Panc1 (cell line): ENCODE data around the gene GPR135. TPM values are rescaled to one million over a fixed set of nuclear protein-coding genes. Genes with fewer than 3 reads are reported as not detected.
A peak's percentile ranks its signal among the peaks of the same experiment; 100 is the strongest.

Experiments used
- ATAC-seq: fragments of 200-7000 bp; cut with Tn5 transposase; 2 replicates; pipeline ENCODE4 v1.9.1; 2020; ENCODE audit warnings: mild to moderate bottlenecking, moderate library complexity
- BruUV-seq: library from RNA; stranded (reverse); fragments of 400-500 nt; replicated peaks from 2 replicates; lab custom pipeline; 2021; lab: Mats Ljungman, UMichigan
- CTCF ChIA-PET: fragments of 300-600 bp; sonication (Branson Sonifier 250); formaldehyde crosslinking; loops from one replicate; lab custom pipeline; 2022; ENCODE audit warnings: antibody characterized with exemption; lab: Charles Lee
- POLR2A ChIA-PET: fragments of 300-600 bp; sonication (Branson Sonifier 250); formaldehyde crosslinking; loops from one replicate; lab custom pipeline; 2022; ENCODE audit warnings: antibody characterized with exemption; lab: Charles Lee
- DNase-seq: peaks from one replicate; pipeline ENCODE4 v3.0.0-alpha.2; 2010; ENCODE audit warnings: low read depth, low spot score
- H3K27ac ChIP-seq: 2 replicates; pipeline ENCODE4 v1.5.1; 2011; ENCODE audit warnings: mild to moderate bottlenecking, low read length, inconsistent platforms
- H3K27me3 ChIP-seq: fragments of 200-500 bp; sonication (Bioruptor generic); 2 replicates; pipeline ENCODE4 v1.6.0; 2014; ENCODE audit warnings: low read length, inconsistent platforms; ENCODE audit not compliant: control insufficient read depth, insufficient read depth
- H3K36me3 ChIP-seq: fragments of 200-500 bp; sonication (Bioruptor generic); 2 replicates; pipeline ENCODE4 v1.5.1; 2014; ENCODE audit warnings: inconsistent platforms, mild to moderate bottlenecking, low read length, moderate library complexity; ENCODE audit not compliant: control insufficient read depth, insufficient read depth
- H3K4me1 ChIP-seq: 2 replicates; pipeline ENCODE4 v1.5.1; 2011; ENCODE audit warnings: inconsistent platforms, mild to moderate bottlenecking, low read length, moderate library complexity; ENCODE audit not compliant: control insufficient read depth, insufficient read depth
- H3K4me3 ChIP-seq, 2 experiments: 2 replicates each; pipeline ENCODE4 v1.5.1; 2011 to 2012; ENCODE audit warnings: low read depth in 2 of 2, low read length in 2 of 2, mild to moderate bottlenecking in 2 of 2, inconsistent platforms in 1 of 2, moderate library complexity in 1 of 2
- H3K9me3 ChIP-seq: fragments of 200-500 bp; sonication (Bioruptor generic); 2 replicates; pipeline ENCODE4 v1.5.1; 2014; ENCODE audit warnings: low read depth, mild to moderate bottlenecking, inconsistent platforms, low read length, moderate library complexity; ENCODE audit not compliant: control insufficient read depth, insufficient read depth
- POLR2AphosphoS5 ChIP-seq: IDR thresholded peaks from 2 replicates; pipeline ENCODE4 v1.6.1; 2012; ENCODE audit warnings: mild to moderate bottlenecking, low read depth, low read length, moderate library complexity
- SIN3A ChIP-seq: IDR thresholded peaks from 2 replicates; pipeline ENCODE4 v1.6.1; 2012; ENCODE audit warnings: low read depth, mild to moderate bottlenecking, low read length, moderate library complexity, borderline replicate concordance; ENCODE audit not compliant: insufficient read depth
- TCF7L2 ChIP-seq: IDR thresholded peaks from 2 replicates; pipeline ENCODE4 v1.6.1; 2011; ENCODE audit warnings: mild to moderate bottlenecking, low read depth, low read length, inconsistent platforms
- in situ Hi-C: cut with HindIII; loops from 2 replicates; pipeline ENCODE4 v1.10.0; 2016; ENCODE audit warnings: low sequenced_read_pairs, low pct_unique_long_range_greater_than_20kb
- intact Hi-C: fragments of 100-400 bp; cut with micrococcal nuclease; formaldehyde crosslinking; loops from one replicate; pipeline ENCODE4 v1.10.0; 2022; ENCODE audit not compliant: unreplicated experiment
- total RNA-seq: library from RNA; stranded (reverse); gene quantifications from one replicate; pipeline ENCODE4 v1.2.1, GENCODE V29; 2021; ENCODE audit not compliant: unreplicated experiment
- TF ChIP-seq, protein P1 (sequence below), 2 experiments: IDR thresholded peaks; 2 replicates each; pipeline ENCODE4 v1.6.1; 2011 to 2012; ENCODE audit warnings: low read depth in 2 of 2, control low read depth in 1 of 2, low read length in 1 of 2, mild to moderate bottlenecking in 1 of 2, moderate library complexity in 1 of 2; ENCODE audit not compliant: insufficient read depth in 1 of 2
- TF ChIP-seq, protein P2 (sequence below): fragments of 450-650 bp; IDR thresholded peaks from 2 replicates; pipeline ENCODE4 v1.5.1; 2017; ENCODE audit warnings: mild to moderate bottlenecking

GPR135 gene
- total RNA-seq, 1 experiment from 2014 or later, result 3.1 TPM

DNA sequence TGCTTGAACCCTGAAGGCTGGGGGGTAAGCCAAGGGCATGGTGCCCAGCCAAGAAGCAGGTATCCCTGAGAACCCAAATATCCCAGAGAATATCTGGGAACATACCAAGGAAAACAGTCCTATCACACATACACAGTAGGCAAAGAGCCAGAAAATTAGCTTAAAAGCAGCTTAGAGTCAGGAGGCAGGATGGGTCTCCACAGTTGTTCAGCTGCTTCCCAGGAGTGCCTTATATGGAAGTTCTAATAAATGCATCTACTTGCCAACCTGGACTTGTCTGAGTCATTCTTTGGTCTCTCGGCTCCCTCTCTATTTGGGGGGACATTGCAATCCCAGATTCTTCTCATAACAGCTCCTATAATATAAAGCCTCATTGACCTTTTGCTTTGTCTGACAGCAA lies 9.0 kb upstream of the GPR135 start:
- no peak for DNase-seq
- Histone ChIP-seq H3K27me3 (no peaks in the 10 kb centered on the region), H3K4me3 (no peak overlapping the region), H3K4me1 (no peaks in the 10 kb centered on the region), H3K36me3 (peaks cover 43% of the 10 kb centered on the region), H3K27ac (no peak overlapping the region), H3K9me3 (no peaks in the 10 kb centered on the region)
- ATAC-seq, result no peak
- no TSS peak for BruUV-seq
- TF ChIP-seq TCF7L2 (no peak), SIN3A (no peak), POLR2AphosphoS5 (no peak)
- TF ChIP-seq, protein P1, sequence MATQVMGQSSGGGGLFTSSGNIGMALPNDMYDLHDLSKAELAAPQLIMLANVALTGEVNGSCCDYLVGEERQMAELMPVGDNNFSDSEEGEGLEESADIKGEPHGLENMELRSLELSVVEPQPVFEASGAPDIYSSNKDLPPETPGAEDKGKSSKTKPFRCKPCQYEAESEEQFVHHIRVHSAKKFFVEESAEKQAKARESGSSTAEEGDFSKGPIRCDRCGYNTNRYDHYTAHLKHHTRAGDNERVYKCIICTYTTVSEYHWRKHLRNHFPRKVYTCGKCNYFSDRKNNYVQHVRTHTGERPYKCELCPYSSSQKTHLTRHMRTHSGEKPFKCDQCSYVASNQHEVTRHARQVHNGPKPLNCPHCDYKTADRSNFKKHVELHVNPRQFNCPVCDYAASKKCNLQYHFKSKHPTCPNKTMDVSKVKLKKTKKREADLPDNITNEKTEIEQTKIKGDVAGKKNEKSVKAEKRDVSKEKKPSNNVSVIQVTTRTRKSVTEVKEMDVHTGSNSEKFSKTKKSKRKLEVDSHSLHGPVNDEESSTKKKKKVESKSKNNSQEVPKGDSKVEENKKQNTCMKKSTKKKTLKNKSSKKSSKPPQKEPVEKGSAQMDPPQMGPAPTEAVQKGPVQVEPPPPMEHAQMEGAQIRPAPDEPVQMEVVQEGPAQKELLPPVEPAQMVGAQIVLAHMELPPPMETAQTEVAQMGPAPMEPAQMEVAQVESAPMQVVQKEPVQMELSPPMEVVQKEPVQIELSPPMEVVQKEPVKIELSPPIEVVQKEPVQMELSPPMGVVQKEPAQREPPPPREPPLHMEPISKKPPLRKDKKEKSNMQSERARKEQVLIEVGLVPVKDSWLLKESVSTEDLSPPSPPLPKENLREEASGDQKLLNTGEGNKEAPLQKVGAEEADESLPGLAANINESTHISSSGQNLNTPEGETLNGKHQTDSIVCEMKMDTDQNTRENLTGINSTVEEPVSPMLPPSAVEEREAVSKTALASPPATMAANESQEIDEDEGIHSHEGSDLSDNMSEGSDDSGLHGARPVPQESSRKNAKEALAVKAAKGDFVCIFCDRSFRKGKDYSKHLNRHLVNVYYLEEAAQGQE (IDR thresholded peaks at IDR 0.05; ENCODE audit: insufficient read depth in 1 of 2, low read depth in 2 of 2, low read length in 1 of 2), result no peak
- TF ChIP-seq, protein P2, sequence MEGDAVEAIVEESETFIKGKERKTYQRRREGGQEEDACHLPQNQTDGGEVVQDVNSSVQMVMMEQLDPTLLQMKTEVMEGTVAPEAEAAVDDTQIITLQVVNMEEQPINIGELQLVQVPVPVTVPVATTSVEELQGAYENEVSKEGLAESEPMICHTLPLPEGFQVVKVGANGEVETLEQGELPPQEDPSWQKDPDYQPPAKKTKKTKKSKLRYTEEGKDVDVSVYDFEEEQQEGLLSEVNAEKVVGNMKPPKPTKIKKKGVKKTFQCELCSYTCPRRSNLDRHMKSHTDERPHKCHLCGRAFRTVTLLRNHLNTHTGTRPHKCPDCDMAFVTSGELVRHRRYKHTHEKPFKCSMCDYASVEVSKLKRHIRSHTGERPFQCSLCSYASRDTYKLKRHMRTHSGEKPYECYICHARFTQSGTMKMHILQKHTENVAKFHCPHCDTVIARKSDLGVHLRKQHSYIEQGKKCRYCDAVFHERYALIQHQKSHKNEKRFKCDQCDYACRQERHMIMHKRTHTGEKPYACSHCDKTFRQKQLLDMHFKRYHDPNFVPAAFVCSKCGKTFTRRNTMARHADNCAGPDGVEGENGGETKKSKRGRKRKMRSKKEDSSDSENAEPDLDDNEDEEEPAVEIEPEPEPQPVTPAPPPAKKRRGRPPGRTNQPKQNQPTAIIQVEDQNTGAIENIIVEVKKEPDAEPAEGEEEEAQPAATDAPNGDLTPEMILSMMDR, result no peak
- in situ Hi-C loops (no loop called here), intact Hi-C loops (no loop called here)
- POLR2A ChIA-PET, result no interaction called here
- CTCF ChIA-PET, result no interaction called here

DNA sequence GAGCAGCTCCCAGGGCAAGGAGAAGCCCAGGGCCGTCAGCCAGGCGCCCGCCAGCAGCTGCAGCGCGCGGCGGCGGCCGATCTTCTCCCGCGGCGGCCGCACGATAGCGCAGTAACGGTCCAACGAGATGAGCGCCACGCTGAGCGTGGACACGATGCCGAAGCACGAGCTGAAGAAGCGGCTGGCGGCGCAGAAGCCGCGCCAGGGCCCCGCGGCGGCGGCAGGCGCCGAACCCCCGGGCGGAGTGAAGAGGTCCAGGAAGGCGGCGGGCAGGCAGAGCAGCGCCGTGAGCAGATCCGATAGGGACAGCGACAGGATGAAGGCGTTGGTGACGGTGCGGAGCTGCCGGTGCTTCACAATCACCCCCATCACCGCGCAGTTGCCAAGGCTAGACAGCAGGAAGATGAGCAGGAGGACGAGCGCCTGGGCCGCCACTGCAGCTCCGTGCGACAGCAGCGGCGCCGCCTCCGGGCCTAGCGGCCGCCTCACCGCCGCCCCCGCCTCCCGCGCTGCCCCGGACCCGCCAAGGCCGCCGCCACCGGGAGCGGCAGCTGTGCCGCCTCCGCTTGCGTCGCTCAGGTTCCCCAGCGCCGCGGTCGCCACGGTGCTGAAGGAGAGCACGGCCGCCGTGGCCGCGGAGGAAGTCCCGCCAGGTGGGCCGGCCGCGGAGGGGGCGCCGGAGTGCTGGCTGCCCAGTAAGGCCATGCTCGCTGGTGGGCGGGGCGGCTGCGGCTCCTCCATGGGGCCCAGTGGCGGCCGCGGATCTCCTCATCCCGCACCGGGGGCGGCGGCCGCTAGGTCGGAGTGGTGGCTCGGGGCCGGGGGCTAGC lies 479 bp downstream of the GPR135 start:
- peaks cover 11% of the 10 kb centered on the region; the same call in 1 of the 2 replicates for H3K36me3 ChIP-seq
- H3K4me3 ChIP-seq, result peak overlapping the region in 1 of 2 experiments; percentile 7; a peak in 1 of 4 replicates
- no TSS peak for BruUV-seq
- CTCF ChIA-PET, result no interaction called here
- no peaks in the 10 kb centered on the region for H3K27me3 ChIP-seq
- H3K4me1 ChIP-seq, result no peaks in the 10 kb centered on the region
- POLR2A ChIA-PET, result no interaction called here
- H3K27ac ChIP-seq, result no peak overlapping the region
- DNase-seq (no peak), ATAC-seq (no peak)
- TF ChIP-seq POLR2AphosphoS5, result no peak
- no peak for TF ChIP-seq TCF7L2
- no peak for TF ChIP-seq SIN3A
- TF ChIP-seq, protein P2, result no peak
- TF ChIP-seq, protein P1 (IDR thresholded peaks at IDR 0.05; ENCODE audit: insufficient read depth in 1 of 2, low read depth in 2 of 2, low read length in 1 of 2), result no peak
- in situ Hi-C loops (no loop called here), intact Hi-C loops (no loop called here)
- no peaks in the 10 kb centered on the region for H3K9me3 ChIP-seq
